ENCODE measurements around the gene CD9. TPM values are rescaled to one million over a fixed set of nuclear protein-coding genes. Genes with fewer than 3 reads are reported as not detected.

The CD9 gene
- total RNA-seq, 1 donor = 26.4 TPM

DNA sequence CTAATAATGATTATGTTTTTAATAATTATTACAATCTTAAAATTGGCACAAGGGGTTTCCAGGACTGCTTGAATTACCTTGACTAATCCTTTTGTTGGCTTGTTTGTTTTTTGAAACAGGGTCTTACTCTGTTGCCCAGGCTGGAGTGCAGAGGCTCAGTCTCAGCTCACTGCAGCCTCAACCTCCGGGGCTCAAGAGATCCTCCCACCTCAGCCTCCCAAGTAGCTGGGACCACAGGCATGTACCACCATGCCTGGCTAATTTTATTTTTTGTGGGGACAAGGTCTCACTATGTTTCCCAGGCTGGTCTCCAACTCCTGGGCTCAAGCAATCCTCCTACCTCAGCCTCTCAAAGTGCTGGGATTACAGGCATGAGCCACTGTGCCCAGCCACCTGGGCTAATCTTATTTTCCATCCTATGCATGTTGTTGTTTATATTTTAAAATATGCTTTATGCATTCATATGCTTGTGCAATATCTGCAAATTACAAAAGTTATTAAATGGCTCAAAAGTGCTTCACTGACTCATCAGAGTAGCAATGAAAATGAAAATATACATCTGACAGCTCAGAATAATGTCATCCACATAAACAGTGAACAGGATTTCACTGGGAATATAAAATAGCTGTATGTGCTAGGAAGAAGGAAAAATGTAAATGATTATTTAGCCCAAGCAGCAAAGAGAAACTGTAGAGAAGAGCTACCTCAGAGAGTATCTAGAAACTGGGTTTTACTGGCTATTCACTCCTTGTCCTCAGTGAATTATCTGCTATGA is 85.5 kb downstream of the CD9 start:
- Histone ChIP-seq H3K27me3 (ENCODE audit: insufficient read depth, low read length) (no peaks in the 10 kb centered on the region), H3K4me1 (ENCODE audit: insufficient read depth, low read length) (no peaks in the 10 kb centered on the region), H3K9me3 (ENCODE audit: low read depth, low read length) (no peaks in the 10 kb centered on the region), H3K4me3 (ENCODE audit: low read length) (no peak overlapping the region)

Other genes starting within 250 kb of the CD9 start
- 0.63 TPM for gene VWF, start 75.7 kb upstream of the CD9 start, total RNA-seq
- not detected for gene PLEKHG6, start 110.3 kb downstream of the CD9 start, total RNA-seq
- 75.2 TPM for gene TNFRSF1A, start 141.7 kb downstream of the CD9 start, total RNA-seq
- 1.2 TPM for gene SCNN1A, start 175.2 kb downstream of the CD9 start, total RNA-seq
- 29.8 TPM for gene LTBR, start 183.8 kb downstream of the CD9 start, total RNA-seq
- gene CD27, start 244.6 kb downstream of the CD9 start, total RNA-seq = 24.3 TPM